ENCODE data around the gene CADM4.
A peak's percentile ranks its signal among the peaks of the same experiment; 100 is the strongest.

The CADM4 gene

GRCh38 chr19:43631491-43631890 lies 8.2 kb downstream of the CADM4 start:
- no peak for DNase-seq

DNA sequence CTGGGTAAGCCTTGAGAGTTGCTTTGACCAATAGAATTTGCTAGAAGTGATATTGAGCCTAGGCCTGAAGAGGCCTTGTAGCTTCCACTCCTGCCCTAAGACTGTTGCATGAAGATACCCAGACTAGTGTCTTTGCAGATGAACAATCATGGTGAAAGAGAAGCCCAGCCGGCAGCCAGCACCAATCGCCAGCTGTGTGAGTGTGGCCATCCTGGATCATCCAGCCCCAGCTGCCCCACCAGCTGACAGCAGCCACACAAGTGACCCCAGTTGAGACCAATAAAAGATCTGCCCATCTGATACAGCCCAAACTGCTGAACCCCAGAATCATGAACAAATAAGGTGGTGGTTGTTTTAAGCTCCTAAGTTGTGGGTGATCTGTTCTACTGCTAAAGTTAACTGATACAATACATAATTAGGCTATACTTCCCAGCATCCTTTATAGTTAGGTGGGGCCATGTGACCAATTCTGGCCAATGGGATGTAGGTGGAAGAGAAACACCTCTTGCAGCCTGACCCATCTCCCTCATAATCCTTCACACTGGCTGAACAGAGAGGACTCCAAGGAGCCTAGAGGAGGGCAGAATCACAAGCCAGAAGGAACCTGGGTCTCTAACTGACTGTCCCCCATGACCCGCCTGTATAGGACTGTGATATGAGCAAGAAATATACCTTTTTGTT lies 10.9 kb downstream of the CADM4 start:
- no peak for DNase-seq

DNA sequence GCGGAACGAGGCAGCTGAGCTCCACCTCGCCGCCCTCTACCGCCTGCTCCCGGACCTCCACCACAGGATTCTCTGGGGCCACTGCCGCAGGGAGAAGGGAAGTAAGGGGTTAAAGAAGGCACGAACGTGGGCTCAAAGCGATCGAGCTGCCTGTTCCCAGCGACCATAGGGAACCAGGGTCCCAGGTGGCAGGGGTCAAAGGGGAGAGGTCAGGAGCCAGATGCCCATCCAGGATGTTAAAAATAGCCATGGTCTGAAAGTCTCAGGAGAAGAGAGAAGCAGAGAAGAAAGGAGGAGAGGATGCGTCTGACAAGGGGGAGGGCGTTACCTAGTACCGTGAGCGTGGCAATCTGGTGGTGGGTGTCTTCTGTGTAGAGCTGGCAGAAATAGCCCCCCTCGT lies 12.8 kb downstream of the CADM4 start:
- DNase-seq: no peak

DNA sequence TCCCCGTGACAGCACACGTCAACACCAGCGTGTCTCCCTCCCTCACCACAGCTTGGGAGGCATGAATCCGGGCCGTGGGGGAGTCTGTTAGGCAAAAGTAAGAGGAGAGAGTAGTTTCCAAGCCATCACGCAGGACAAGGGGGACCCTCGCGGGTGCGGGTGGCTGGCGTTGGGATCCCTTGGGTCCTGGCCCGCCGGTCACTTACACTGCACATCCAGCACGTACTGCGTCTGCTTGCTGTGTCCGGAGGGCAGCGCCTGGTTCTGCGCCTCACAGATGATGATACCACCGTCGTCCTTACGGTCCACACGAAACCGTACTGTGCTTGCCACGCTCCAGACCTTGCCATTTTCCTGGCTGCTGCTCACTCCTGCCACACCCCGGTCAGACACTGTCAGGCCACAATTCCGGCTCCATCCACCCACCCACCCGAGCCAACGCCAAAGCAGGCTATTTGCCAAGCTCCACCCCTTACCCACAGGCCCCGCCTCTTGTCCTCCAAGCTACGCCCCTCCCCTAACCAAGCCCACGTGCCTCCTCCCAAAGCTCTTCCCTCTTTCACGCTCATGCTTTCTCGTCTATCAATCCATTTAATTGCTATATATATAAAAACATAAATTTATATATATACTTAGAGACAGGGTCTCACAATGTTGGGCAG lies 13.6 kb downstream of the CADM4 start:
- DNase-seq: no peak

- peak; percentile 71 for DNase-seq
Observed at GRCh38 chr19:43624933-43625332, 14.7 kb downstream of the CADM4 start.

DNA sequence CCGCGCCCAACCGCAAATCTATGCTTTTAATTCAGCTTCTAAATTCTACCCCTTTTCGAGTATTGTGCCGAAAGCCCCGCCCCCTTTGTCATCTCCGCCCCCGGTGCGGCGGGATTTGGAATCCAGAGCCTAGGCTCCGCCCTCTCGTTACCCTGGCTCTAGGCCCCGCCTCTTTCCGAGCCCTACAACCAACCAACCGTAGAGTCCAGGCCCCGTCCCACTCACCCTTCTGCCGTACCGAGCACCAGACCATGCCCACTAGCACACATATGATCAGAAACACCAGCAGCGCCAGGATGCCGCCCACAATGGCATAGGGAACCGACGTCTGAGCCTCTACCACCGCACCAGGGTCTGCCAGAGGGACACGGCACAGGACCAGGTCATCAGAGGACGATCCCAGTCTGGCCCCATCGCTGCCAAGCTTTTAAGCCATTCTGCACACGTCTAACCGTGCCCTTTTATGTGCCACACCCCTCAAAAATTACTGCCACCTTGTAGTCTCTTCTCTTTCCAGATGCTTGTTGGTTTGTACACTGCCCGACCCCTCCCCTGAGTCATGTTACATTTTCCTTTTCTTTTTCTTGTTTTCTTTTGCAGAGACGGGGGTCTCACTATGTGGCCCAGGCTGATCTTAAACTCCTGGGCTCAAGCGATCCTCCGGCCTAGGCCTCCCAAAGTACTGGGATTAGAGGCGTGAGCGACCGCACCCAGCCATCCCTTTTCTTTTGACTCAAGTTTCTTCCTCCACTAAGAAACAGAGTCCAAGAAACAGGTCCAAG lies 15.6 kb downstream of the CADM4 start:
- no peak for DNase-seq

- DNase-seq: no peak
Observed at GRCh38 chr19:43622956-43623355, 16.7 kb downstream of the CADM4 start.

- DNase-seq: no peak
Observed at GRCh38 chr19:43622070-43622469, 17.6 kb downstream of the CADM4 start.

GRCh38 chr19:43620061-43621001 lies 19.3 kb downstream of the CADM4 start:
- DNase-seq: peak; percentile 71

DNA sequence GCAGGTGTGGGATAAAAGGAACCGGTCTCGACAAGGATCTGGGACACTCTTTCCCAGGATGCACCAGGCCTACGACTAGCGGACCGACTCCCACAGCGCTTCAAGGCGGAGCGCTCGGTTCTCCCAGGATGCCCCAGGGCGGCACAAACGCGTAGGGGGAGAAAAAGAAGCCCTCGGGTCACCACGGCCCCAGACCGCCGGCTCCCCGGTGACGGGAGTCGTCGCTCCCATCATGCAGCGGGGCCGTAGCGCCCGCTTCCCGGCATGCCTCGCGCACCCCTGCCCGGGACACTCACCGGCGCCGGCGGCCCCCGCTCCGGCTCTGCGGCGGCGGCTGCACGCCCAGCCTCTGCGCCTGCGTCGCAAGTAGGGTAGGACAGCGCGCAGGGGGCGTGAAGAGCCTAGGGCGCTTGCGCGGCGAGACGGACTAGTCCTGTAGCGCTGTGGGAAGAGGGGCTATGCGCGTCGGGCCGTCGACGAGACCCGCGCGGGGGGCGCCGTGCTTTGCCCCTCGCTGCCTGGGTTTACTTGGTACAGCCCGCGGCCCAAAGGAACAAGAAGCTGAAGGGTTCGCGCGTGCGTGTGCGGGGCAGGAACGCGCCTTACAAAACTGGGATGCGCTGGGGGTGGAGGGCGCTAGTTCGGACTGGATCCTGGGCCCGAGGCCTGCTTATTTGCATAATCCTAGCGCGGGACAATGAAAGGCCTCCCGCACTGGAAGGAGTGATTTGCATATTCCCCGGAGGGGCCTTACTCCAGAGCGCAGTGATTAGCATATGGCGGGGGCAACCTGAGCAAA lies 20.2 kb downstream of the CADM4 start, which contains the start of gene ZNF428:
Gene ZNF428, minus strand, starts transcription at position 368 of the 799 bp plus-strand sequence. CDS start 5,325 bp downstream, outside the sequence.
- DNase-seq: peak; percentile 82

DNA sequence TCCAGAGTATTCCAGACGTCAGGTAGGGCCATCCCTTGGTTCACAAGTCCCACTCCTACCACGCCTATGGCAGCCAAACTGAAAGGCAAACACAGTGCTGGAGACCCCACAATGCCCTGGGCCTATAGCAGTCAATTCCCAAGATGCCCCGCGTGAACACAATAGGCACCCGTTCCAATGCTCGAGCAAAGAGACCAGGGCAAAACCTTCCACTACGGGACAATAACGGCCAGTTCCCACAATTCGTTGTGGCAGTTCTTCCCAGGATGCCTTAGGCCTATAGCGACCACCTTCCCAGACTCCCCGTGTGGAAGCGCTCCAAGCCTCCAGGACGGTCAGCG lies 20.8 kb downstream of the CADM4 start:
- DNase-seq: no peak

GRCh38 chr19:43616954-43617353 lies 22.7 kb downstream of the CADM4 start:
- no peak for DNase-seq

- DNase-seq: no peak
Observed at GRCh38 chr19:43616306-43616705, 23.3 kb downstream of the CADM4 start.

- DNase-seq: no peak
Observed at GRCh38 chr19:43612374-43612773, 27.3 kb downstream of the CADM4 start.

DNA sequence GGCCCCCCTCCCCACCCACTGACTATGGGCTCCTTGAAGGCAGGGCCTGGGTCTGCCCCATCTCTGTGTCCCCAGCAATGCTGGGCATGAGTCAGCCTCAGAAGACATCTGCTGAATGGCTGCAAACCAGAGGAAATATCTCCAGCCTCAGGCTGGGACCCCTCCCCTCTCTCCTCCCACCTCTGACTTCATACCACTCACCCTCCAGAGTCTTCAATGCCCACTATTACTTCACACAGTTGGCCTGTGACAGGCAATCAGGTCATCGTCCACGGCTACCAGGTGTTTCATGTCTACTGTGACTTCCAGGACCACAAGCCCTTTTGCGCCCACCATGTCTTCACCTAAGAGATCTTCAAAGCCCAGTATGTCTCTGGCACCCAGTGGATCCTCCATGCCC lies 27.9 kb downstream of the CADM4 start, which contains the start of gene SRRM5:
Gene SRRM5, plus strand, starts transcription at position 301 of the 400 bp plus-strand sequence. Its CDS starts 34 bp downstream, at position 335.
- DNase-seq: no peak

DNA sequence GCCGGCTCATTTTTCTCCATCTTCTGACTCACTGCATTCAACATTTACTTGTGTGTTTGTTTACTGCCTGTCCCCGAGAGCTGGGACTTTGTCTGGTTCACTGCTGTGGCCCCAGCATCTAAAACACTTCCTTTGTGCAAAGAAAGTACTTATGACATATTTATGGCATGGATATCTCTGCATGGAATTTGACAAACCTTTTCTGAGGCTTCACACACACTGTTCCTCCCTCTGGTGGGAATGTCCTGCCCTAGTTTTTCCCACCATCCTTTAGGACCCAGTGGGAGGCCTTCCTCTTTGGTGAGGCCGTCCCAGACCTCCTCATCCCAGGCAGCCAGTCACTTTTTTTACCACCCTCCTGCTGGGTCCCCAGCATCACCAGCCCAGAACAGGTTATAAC lies 29.2 kb downstream of the CADM4 start:
- DNase-seq: no peak

- DNase-seq: no peak
Observed at GRCh38 chr19:43609872-43610271, 29.8 kb downstream of the CADM4 start.

GRCh38 chr19:43607238-43608205 lies 32.1 kb downstream of the CADM4 start:
- no peak for DNase-seq

DNA sequence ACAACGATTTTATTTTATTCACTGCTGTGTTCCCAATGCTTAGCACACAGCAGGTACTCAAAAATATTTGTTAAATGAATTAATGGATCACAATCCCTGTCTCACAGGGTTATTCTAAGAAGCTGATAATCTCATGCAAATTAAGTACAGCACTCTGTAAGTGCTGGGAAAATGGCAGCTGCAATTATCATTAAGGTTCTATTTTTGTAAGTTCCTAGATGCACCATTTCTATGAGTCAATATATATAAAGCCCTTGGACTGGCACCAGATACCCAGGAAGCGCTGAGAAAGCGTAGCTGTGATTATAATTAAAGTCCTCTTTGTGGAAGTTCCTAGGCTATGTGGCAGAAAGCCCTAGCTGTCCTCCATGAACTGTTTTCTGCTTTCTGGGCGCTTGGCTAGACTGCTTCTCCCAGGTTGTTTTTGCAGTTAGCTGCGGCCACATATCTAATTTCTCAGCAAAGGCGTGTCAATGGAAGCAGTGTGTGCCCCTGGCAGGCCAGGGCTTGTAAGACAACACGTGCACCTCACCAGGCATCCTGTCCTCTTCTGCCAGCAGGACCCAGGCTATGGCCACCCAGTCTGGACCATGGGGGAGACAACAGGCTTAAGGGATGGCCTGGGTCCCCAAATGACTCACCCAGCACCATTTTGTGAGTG lies 33.0 kb downstream of the CADM4 start:
- no peak for DNase-seq

Measured in activated effector memory CD4-positive, alpha-beta T cell treated with Interleukin-2 at 50 U/mL for 16 hours (primary cell).